ENCODE results near the gene FANCD2.
"Not testable (repeated sequence)": the region's sequence is repeated elsewhere in the genome, so short reads cannot be mapped to it uniquely, and the experiment has no call there.

FANCD2 gene

GRCh38 chr3:10090179-10090578, 63.9 kb downstream of the FANCD2 start:
- Mint-ChIP-seq H3K4me1 (no peaks in the 10 kb centered on the region), H3K36me3 (ENCODE audit: insufficient read depth) (peaks cover 13% of the 10 kb centered on the region), H3K9me3 (no peaks in the 10 kb centered on the region), H3K27ac (ENCODE audit: low read depth) (no peak overlapping the region), H3K4me3 (no peak overlapping the region), H3K27me3 (no peaks in the 10 kb centered on the region)
- DNase-seq (ENCODE audit: low spot score in 2 of 2) (no peak), ATAC-seq (replicated peaks; ENCODE audit: extremely low read depth, poor library complexity, severe bottlenecking) (no peak)

- ATAC-seq (replicated peaks; ENCODE audit: extremely low read depth, poor library complexity, severe bottlenecking); H3K4me3 Mint-ChIP-seq; H3K4me1 Mint-ChIP-seq; DNase-seq (ENCODE audit: low spot score in 2 of 2); H3K9me3 Mint-ChIP-seq; H3K27me3 Mint-ChIP-seq; H3K27ac Mint-ChIP-seq (ENCODE audit: low read depth): not testable (repeated sequence)
- peaks cover 13% of the 10 kb centered on the region for H3K36me3 Mint-ChIP-seq (ENCODE audit: insufficient read depth)
Measured at GRCh38 chr3:10090774-10091173, 64.5 kb downstream of the FANCD2 start.

GRCh38 chr3:10091387-10091786, 65.2 kb downstream of the FANCD2 start:
- peaks cover 13% of the 10 kb centered on the region for H3K36me3 Mint-ChIP-seq (ENCODE audit: insufficient read depth)
- H3K4me3 Mint-ChIP-seq; H3K9me3 Mint-ChIP-seq; H3K27ac Mint-ChIP-seq (ENCODE audit: low read depth); H3K4me1 Mint-ChIP-seq; ATAC-seq (replicated peaks; ENCODE audit: extremely low read depth, poor library complexity, severe bottlenecking); H3K27me3 Mint-ChIP-seq; DNase-seq (ENCODE audit: low spot score in 2 of 2): not testable (repeated sequence)

- DNase-seq (ENCODE audit: low spot score in 2 of 2) = no peak
- ATAC-seq (replicated peaks; ENCODE audit: extremely low read depth, poor library complexity, severe bottlenecking) = no peak
- Mint-ChIP-seq H3K27me3 (no peaks in the 10 kb centered on the region), H3K4me3 (no peak overlapping the region), H3K9me3 (no peaks in the 10 kb centered on the region), H3K36me3 (ENCODE audit: insufficient read depth) (peaks cover 9% of the 10 kb centered on the region), H3K27ac (ENCODE audit: low read depth) (no peak overlapping the region), H3K4me1 (no peaks in the 10 kb centered on the region)
Measured at GRCh38 chr3:10093678-10094077, 67.4 kb downstream of the FANCD2 start.

- no peak overlapping the region for H3K27ac Mint-ChIP-seq (ENCODE audit: low read depth)
- DNase-seq (ENCODE audit: low spot score in 2 of 2) (no peak), ATAC-seq (replicated peaks; ENCODE audit: extremely low read depth, poor library complexity, severe bottlenecking) (no peak)
- no peaks in the 10 kb centered on the region for H3K27me3 Mint-ChIP-seq
- no peaks in the 10 kb centered on the region for H3K4me1 Mint-ChIP-seq
- H3K9me3 Mint-ChIP-seq = no peaks in the 10 kb centered on the region
- H3K36me3 Mint-ChIP-seq (ENCODE audit: insufficient read depth) = peaks cover 2% of the 10 kb centered on the region
- no peak overlapping the region for H3K4me3 Mint-ChIP-seq
Measured at GRCh38 chr3:10099041-10099440, 72.8 kb downstream of the FANCD2 start.

- no peaks in the 10 kb centered on the region for H3K36me3 Mint-ChIP-seq (ENCODE audit: insufficient read depth)
- DNase-seq (ENCODE audit: low spot score in 2 of 2) = no peak
- ATAC-seq (replicated peaks; ENCODE audit: extremely low read depth, poor library complexity, severe bottlenecking) = no peak
- H3K9me3 Mint-ChIP-seq = no peaks in the 10 kb centered on the region
- no peak overlapping the region for H3K4me3 Mint-ChIP-seq
- H3K27ac Mint-ChIP-seq (ENCODE audit: low read depth) = no peak overlapping the region
- no peaks in the 10 kb centered on the region for H3K27me3 Mint-ChIP-seq
- no peaks in the 10 kb centered on the region for H3K4me1 Mint-ChIP-seq
Measured at GRCh38 chr3:10106919-10107318, 80.7 kb downstream of the FANCD2 start.

- Mint-ChIP-seq H3K9me3 (no peaks in the 10 kb centered on the region), H3K4me1 (no peaks in the 10 kb centered on the region), H3K4me3 (no peak within 1 kb of the TSS), H3K36me3 (ENCODE audit: insufficient read depth) (no peaks in the 10 kb centered on the region), H3K27me3 (no peaks in the 10 kb centered on the region), H3K27ac (ENCODE audit: low read depth) (no peak within 1 kb of the TSS)
- no peak for DNase-seq (ENCODE audit: low spot score in 2 of 2)
- no peak for ATAC-seq (replicated peaks; ENCODE audit: extremely low read depth, poor library complexity, severe bottlenecking)
Measured at GRCh38 chr3:10108091-10108490, 81.9 kb downstream of the FANCD2 start, which contains the start of gene FANCD2OS. FANCD2OS (minus strand) TSS chr3:10108255; CDS start chr3:10104774, 3,481 bp downstream.

GRCh38 chr3:10115326-10116137, 89.3 kb downstream of the FANCD2 start, which contains the start of gene BRK1:
BRK1 (plus strand) TSS chr3:10115675; CDS start chr3:10115702, 27 bp downstream.
- Mint-ChIP-seq H3K27me3 (no peaks in the 10 kb centered on the region), H3K9me3 (no peaks in the 10 kb centered on the region), H3K4me1 (peaks cover 33% of the 10 kb centered on the region), H3K27ac (ENCODE audit: low read depth) (peak within 1 kb of the TSS; percentile 98), H3K4me3 (peak within 1 kb of the TSS; percentile 92), H3K36me3 (ENCODE audit: insufficient read depth) (peaks cover 16% of the 10 kb centered on the region)
- ATAC-seq (replicated peaks; ENCODE audit: extremely low read depth, poor library complexity, severe bottlenecking) (peak; percentile 100), DNase-seq (ENCODE audit: low spot score in 2 of 2) (peak; percentile 76 to 87)

GRCh38 chr3:10116138-10116460, 89.9 kb downstream of the FANCD2 start:
- no peaks in the 10 kb centered on the region for H3K9me3 Mint-ChIP-seq
- H3K4me1 Mint-ChIP-seq = peaks cover 38% of the 10 kb centered on the region
- ATAC-seq (replicated peaks; ENCODE audit: extremely low read depth, poor library complexity, severe bottlenecking) (no peak), DNase-seq (ENCODE audit: low spot score in 2 of 2) (no peak)
- H3K27me3 Mint-ChIP-seq = no peaks in the 10 kb centered on the region
- peak overlapping the region; percentile 98 for H3K27ac Mint-ChIP-seq (ENCODE audit: low read depth)
- H3K4me3 Mint-ChIP-seq = peak overlapping the region; percentile 92
- H3K36me3 Mint-ChIP-seq (ENCODE audit: insufficient read depth) = peaks cover 20% of the 10 kb centered on the region

- no peak for DNase-seq (ENCODE audit: low spot score in 2 of 2)
- H3K4me3 Mint-ChIP-seq = peak overlapping the region; percentile 92
- ATAC-seq (replicated peaks; ENCODE audit: extremely low read depth, poor library complexity, severe bottlenecking) = no peak
- peak overlapping the region; percentile 98 for H3K27ac Mint-ChIP-seq (ENCODE audit: low read depth)
- peaks cover 23% of the 10 kb centered on the region for H3K36me3 Mint-ChIP-seq (ENCODE audit: insufficient read depth)
- H3K4me1 Mint-ChIP-seq = peaks cover 41% of the 10 kb centered on the region
- no peaks in the 10 kb centered on the region for H3K9me3 Mint-ChIP-seq
- no peaks in the 10 kb centered on the region for H3K27me3 Mint-ChIP-seq
Measured at GRCh38 chr3:10116928-10117327, 90.7 kb downstream of the FANCD2 start.

GRCh38 chr3:10119376-10119775, 93.1 kb downstream of the FANCD2 start:
- peaks cover 37% of the 10 kb centered on the region for H3K36me3 Mint-ChIP-seq (ENCODE audit: insufficient read depth)
- no peak overlapping the region for H3K4me3 Mint-ChIP-seq
- no peak for ATAC-seq (replicated peaks; ENCODE audit: extremely low read depth, poor library complexity, severe bottlenecking)
- H3K27ac Mint-ChIP-seq (ENCODE audit: low read depth) = no peak overlapping the region
- no peaks in the 10 kb centered on the region for H3K27me3 Mint-ChIP-seq
- no peak for DNase-seq (ENCODE audit: low spot score in 2 of 2)
- no peaks in the 10 kb centered on the region for H3K9me3 Mint-ChIP-seq
- H3K4me1 Mint-ChIP-seq = peaks cover 47% of the 10 kb centered on the region

GRCh38 chr3:10121064-10121463, 94.8 kb downstream of the FANCD2 start:
- peaks cover 45% of the 10 kb centered on the region for H3K4me1 Mint-ChIP-seq
- no peaks in the 10 kb centered on the region for H3K9me3 Mint-ChIP-seq
- ATAC-seq (replicated peaks; ENCODE audit: extremely low read depth, poor library complexity, severe bottlenecking) = no peak
- no peak overlapping the region for H3K27ac Mint-ChIP-seq (ENCODE audit: low read depth)
- no peaks in the 10 kb centered on the region for H3K27me3 Mint-ChIP-seq
- no peak overlapping the region for H3K4me3 Mint-ChIP-seq
- H3K36me3 Mint-ChIP-seq (ENCODE audit: insufficient read depth) = peaks cover 44% of the 10 kb centered on the region
- DNase-seq (ENCODE audit: low spot score in 2 of 2) = no peak

- Mint-ChIP-seq H3K4me3 (no peak overlapping the region), H3K36me3 (ENCODE audit: insufficient read depth) (peaks cover 53% of the 10 kb centered on the region), H3K4me1 (peaks cover 41% of the 10 kb centered on the region), H3K9me3 (no peaks in the 10 kb centered on the region), H3K27me3 (no peaks in the 10 kb centered on the region), H3K27ac (ENCODE audit: low read depth) (no peak overlapping the region)
- ATAC-seq (replicated peaks; ENCODE audit: extremely low read depth, poor library complexity, severe bottlenecking) = no peak
- no peak for DNase-seq (ENCODE audit: low spot score in 2 of 2)
Measured at GRCh38 chr3:10122724-10123123, 96.5 kb downstream of the FANCD2 start.
